ENCODE results near the gene CLTC. TPM values are rescaled to one million over a fixed set of nuclear protein-coding genes. Genes with fewer than 3 reads are reported as not detected.

CLTC gene
- total and polyA plus RNA-seq, 10 of the 15 experiments (the other 5 are each of a cell fraction or from before 2014, with no cell fraction given), result 77.5 to 188 (median 129) TPM

DNA sequence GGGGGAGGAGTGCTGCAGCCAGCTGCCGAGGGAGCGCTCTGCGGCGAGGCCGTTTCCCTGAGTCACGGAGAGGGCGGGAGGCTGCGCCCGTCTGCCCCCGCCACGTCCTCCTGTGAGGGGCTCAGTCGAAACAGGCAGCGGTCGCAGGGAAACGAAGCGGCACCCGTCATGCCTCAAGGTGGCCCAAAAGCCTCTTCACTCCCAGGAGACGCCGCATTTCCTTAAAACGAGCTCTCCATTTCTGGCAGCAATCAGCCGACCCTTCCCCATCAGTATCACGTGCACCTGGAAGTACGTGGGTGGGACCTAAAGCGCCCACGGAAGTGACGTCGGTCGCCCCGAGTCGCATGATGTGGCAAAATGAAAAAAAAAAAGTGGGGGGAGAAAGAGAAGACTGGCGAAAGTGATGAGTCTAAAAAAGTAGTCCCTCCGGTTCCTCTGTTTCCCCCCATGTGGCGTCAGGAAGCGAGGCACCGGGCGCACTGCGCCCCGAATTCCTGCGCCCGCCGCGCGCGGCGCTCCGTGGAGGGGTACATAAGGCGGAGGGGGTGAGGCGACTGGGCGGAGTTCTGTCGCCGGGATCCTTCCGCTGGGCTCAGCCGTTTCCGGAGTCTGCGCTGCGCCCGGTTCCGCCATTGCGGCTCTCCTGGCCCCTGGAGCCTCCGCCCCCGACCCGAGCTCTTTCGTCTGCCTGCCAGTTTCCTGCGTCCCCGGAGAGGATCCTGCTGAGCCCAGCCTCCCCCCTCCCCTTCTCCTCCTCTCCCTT is at the start of gene CLTC (continued):
- TF ChIP-seq, protein P1, sequence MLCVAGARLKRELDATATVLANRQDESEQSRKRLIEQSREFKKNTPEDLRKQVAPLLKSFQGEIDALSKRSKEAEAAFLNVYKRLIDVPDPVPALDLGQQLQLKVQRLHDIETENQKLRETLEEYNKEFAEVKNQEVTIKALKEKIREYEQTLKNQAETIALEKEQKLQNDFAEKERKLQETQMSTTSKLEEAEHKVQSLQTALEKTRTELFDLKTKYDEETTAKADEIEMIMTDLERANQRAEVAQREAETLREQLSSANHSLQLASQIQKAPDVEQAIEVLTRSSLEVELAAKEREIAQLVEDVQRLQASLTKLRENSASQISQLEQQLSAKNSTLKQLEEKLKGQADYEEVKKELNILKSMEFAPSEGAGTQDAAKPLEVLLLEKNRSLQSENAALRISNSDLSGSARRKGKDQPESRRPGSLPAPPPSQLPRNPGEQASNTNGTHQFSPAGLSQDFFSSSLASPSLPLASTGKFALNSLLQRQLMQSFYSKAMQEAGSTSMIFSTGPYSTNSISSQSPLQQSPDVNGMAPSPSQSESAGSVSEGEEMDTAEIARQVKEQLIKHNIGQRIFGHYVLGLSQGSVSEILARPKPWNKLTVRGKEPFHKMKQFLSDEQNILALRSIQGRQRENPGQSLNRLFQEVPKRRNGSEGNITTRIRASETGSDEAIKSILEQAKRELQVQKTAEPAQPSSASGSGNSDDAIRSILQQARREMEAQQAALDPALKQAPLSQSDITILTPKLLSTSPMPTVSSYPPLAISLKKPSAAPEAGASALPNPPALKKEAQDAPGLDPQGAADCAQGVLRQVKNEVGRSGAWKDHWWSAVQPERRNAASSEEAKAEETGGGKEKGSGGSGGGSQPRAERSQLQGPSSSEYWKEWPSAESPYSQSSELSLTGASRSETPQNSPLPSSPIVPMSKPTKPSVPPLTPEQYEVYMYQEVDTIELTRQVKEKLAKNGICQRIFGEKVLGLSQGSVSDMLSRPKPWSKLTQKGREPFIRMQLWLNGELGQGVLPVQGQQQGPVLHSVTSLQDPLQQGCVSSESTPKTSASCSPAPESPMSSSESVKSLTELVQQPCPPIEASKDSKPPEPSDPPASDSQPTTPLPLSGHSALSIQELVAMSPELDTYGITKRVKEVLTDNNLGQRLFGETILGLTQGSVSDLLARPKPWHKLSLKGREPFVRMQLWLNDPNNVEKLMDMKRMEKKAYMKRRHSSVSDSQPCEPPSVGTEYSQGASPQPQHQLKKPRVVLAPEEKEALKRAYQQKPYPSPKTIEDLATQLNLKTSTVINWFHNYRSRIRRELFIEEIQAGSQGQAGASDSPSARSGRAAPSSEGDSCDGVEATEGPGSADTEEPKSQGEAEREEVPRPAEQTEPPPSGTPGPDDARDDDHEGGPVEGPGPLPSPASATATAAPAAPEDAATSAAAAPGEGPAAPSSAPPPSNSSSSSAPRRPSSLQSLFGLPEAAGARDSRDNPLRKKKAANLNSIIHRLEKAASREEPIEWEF (IDR thresholded peaks at IDR 0.05; ENCODE audit: insufficient replicate concordance, low read depth, low read length), result no peak
- TF ChIP-seq POLR2AphosphoS5 (IDR thresholded peaks at IDR 0.05; ENCODE audit: low read length) (peak; percentile 98), ZSCAN29 (IDR thresholded peaks at IDR 0.05) (0 out of 2 replicates have a peak, but pooled peaks have one; percentile 49), SUPT20H (IDR thresholded peaks at IDR 0.05; ENCODE audit: borderline replicate concordance, control insufficient read depth, low read depth, low read length) (no peak), RFX5 (IDR thresholded peaks at IDR 0.05; ENCODE audit: low read depth, low read length) (0 out of 2 replicates have a peak, but pooled peaks have one; percentile 67), LARP7 (IDR thresholded peaks at IDR 0.05) (peak; percentile 62), SIN3A (IDR thresholded peaks at IDR 0.05; ENCODE audit: low read depth, low read length) (peak; percentile 87; the same call in 1 of the 2 replicates), CBFB (IDR thresholded peaks at IDR 0.05; ENCODE audit: low read depth) (0 out of 2 replicates have a peak, but pooled peaks have one; percentile 15), SUZ12 (IDR thresholded peaks at IDR 0.05; ENCODE audit: unreplicated experiment) (no peak), NFYB (IDR thresholded peaks at IDR 0.05; ENCODE audit: insufficient read depth, low read depth, low read length) (peak; percentile 9; the same call in 1 of the 2 replicates), ZNF217 (IDR thresholded peaks at IDR 0.05) (no peak), SIX5 (IDR thresholded peaks at IDR 0.05; ENCODE audit: low read depth, low read length, severe bottlenecking) (no peak), BMI1 (IDR thresholded peaks at IDR 0.05; ENCODE audit: borderline replicate concordance) (no peak), CREM (IDR thresholded peaks at IDR 0.05; ENCODE audit: low read depth) (peak; percentile 92), EP300 (IDR thresholded peaks at IDR 0.05; ENCODE audit: borderline replicate concordance in 1 of 2, control insufficient read depth in 1 of 2, low read depth in 2 of 2, low read length in 2 of 2) (peak; percentile 50 to 68; a peak in 2 of 4 replicates)
- TF ChIP-seq, protein P2, sequence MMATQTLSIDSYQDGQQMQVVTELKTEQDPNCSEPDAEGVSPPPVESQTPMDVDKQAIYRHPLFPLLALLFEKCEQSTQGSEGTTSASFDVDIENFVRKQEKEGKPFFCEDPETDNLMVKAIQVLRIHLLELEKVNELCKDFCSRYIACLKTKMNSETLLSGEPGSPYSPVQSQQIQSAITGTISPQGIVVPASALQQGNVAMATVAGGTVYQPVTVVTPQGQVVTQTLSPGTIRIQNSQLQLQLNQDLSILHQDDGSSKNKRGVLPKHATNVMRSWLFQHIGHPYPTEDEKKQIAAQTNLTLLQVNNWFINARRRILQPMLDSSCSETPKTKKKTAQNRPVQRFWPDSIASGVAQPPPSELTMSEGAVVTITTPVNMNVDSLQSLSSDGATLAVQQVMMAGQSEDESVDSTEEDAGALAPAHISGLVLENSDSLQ (IDR thresholded peaks at IDR 0.05), result peak; percentile 56
- TF ChIP-seq, protein P3, sequence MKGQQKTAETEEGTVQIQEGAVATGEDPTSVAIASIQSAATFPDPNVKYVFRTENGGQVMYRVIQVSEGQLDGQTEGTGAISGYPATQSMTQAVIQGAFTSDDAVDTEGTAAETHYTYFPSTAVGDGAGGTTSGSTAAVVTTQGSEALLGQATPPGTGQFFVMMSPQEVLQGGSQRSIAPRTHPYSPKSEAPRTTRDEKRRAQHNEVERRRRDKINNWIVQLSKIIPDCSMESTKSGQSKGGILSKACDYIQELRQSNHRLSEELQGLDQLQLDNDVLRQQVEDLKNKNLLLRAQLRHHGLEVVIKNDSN (IDR thresholded peaks at IDR 0.05; ENCODE audit: borderline replicate concordance, extremely low read length, insufficient read depth, low read depth, low read length), result peak; percentile 76
- TF ChIP-seq, protein P4, sequence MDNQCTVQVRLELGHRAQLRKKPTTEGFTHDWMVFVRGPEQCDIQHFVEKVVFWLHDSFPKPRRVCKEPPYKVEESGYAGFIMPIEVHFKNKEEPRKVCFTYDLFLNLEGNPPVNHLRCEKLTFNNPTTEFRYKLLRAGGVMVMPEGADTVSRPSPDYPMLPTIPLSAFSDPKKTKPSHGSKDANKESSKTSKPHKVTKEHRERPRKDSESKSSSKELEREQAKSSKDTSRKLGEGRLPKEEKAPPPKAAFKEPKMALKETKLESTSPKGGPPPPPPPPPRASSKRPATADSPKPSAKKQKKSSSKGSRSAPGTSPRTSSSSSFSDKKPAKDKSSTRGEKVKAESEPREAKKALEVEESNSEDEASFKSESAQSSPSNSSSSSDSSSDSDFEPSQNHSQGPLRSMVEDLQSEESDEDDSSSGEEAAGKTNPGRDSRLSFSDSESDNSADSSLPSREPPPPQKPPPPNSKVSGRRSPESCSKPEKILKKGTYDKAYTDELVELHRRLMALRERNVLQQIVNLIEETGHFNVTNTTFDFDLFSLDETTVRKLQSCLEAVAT (IDR thresholded peaks at IDR 0.05), result peak; percentile 95
- TF ChIP-seq, protein P5, sequence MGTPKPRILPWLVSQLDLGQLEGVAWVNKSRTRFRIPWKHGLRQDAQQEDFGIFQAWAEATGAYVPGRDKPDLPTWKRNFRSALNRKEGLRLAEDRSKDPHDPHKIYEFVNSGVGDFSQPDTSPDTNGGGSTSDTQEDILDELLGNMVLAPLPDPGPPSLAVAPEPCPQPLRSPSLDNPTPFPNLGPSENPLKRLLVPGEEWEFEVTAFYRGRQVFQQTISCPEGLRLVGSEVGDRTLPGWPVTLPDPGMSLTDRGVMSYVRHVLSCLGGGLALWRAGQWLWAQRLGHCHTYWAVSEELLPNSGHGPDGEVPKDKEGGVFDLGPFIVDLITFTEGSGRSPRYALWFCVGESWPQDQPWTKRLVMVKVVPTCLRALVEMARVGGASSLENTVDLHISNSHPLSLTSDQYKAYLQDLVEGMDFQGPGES (IDR thresholded peaks at IDR 0.05), result no peak
